HuH-7.5 (cell line): ENCODE measurements around the gene ACOX1.

Experiments
- DNase-seq: peaks from one replicate; pipeline ENCODE4 v3.0.0; 2011; ENCODE audit warnings: low spot score

The ACOX1 gene

GRCh38 chr17:76008630-76009425 lies 29.9 kb upstream of the ACOX1 start:
- DNase-seq = no peak

- no peak for DNase-seq
Observed at GRCh38 chr17:76008208-76008607, 29.2 kb upstream of the ACOX1 start.

GRCh38 chr17:76007850-76008165 lies 28.8 kb upstream of the ACOX1 start:
- DNase-seq = no peak

GRCh38 chr17:76007131-76007849 lies 28.3 kb upstream of the ACOX1 start:
- no peak for DNase-seq

- DNase-seq = peak; percentile 87
Observed at GRCh38 chr17:76005263-76006149, 26.5 kb upstream of the ACOX1 start.

GRCh38 chr17:76004750-76005262 lies 25.8 kb upstream of the ACOX1 start:
- no peak for DNase-seq

- no peak for DNase-seq
Observed at GRCh38 chr17:76003915-76004314, 24.9 kb upstream of the ACOX1 start.

- DNase-seq = no peak
Observed at GRCh38 chr17:76002100-76002499, 23.1 kb upstream of the ACOX1 start.

GRCh38 chr17:76000755-76001521 lies 22.0 kb upstream of the ACOX1 start, which contains the start of gene CDK3:
Gene CDK3, plus strand, starts transcription at chr17:76000855. Its CDS starts 571 bp downstream, at chr17:76001426.
- DNase-seq = no peak

GRCh38 chr17:76000016-76000754 lies 21.2 kb upstream of the ACOX1 start:
- DNase-seq = peak; percentile 79

- peak; percentile 59 for DNase-seq
Observed at GRCh38 chr17:75998327-75998795, 19.4 kb upstream of the ACOX1 start.

- no peak for DNase-seq
Observed at GRCh38 chr17:75996665-75997590, 18.0 kb upstream of the ACOX1 start.

GRCh38 chr17:75995385-75995925 lies 16.5 kb upstream of the ACOX1 start:
- DNase-seq = no peak

GRCh38 chr17:75994802-75995370 lies 15.9 kb upstream of the ACOX1 start:
- DNase-seq = no peak

GRCh38 chr17:75991396-75991795 lies 12.4 kb upstream of the ACOX1 start:
- no peak for DNase-seq

GRCh38 chr17:75987041-75987440 lies 8.1 kb upstream of the ACOX1 start:
- DNase-seq = no peak

- no peak for DNase-seq
Observed at GRCh38 chr17:75985986-75986385, 7.0 kb upstream of the ACOX1 start.

GRCh38 chr17:75983501-75984181 lies 4.7 kb upstream of the ACOX1 start:
- no peak for DNase-seq
